SIG-M5 treated with dmso at 0.1 percent for 504 hours (cell line): ENCODE measurements around the gene HSD17B12.

Experiments
- DNase-seq: peaks from one replicate; lab custom pipeline; 2025; ENCODE audit not compliant: unreplicated experiment; lab: John Stamatoyannopoulos, UW

Gene HSD17B12

GRCh38 chr11:43856993-43857392 is 176.5 kb downstream of the HSD17B12 start:
- DNase-seq, result no peak

- DNase-seq, result no peak
These were observed 180.6 kb downstream of the HSD17B12 start for GRCh38 chr11:43861141-43861540.

GRCh38 chr11:43866520-43866919 is 186.0 kb downstream of the HSD17B12 start:
- no peak for DNase-seq

GRCh38 chr11:43866969-43867368 is 186.4 kb downstream of the HSD17B12 start:
- DNase-seq, result no peak

- peak; percentile 94 for DNase-seq
These were observed 188.5 kb downstream of the HSD17B12 start for GRCh38 chr11:43868852-43869567.

- no peak for DNase-seq
These were observed 190.5 kb downstream of the HSD17B12 start for GRCh38 chr11:43871051-43871450.

GRCh38 chr11:43872995-43873394 is 192.5 kb downstream of the HSD17B12 start:
- DNase-seq, result no peak

- no peak for DNase-seq
These were observed 193.5 kb downstream of the HSD17B12 start for GRCh38 chr11:43874078-43874477.

GRCh38 chr11:43874738-43875137 is 194.2 kb downstream of the HSD17B12 start:
- DNase-seq, result no peak

- no peak for DNase-seq
These were observed 199.5 kb downstream of the HSD17B12 start for GRCh38 chr11:43879789-43880639.

GRCh38 chr11:43880640-43881159 is 200.2 kb downstream of the HSD17B12 start, which contains the start of gene ALKBH3:
ALKBH3 (plus strand) TSS chr11:43880831; CDS start chr11:43882653, 1,822 bp downstream.
- peak; percentile 93 for DNase-seq

- DNase-seq, result no peak
These were observed 212.3 kb downstream of the HSD17B12 start for GRCh38 chr11:43892851-43893250.

- DNase-seq, result peak; percentile 4
These were observed 214.0 kb downstream of the HSD17B12 start for GRCh38 chr11:43894546-43894945.

GRCh38 chr11:43895601-43896000 is 215.1 kb downstream of the HSD17B12 start:
- DNase-seq, result no peak

GRCh38 chr11:43898574-43898973 is 218.0 kb downstream of the HSD17B12 start:
- no peak for DNase-seq

GRCh38 chr11:43899094-43899493 is 218.6 kb downstream of the HSD17B12 start:
- DNase-seq, result no peak

GRCh38 chr11:43901551-43901950 is 221.0 kb downstream of the HSD17B12 start:
- DNase-seq, result no peak

- no peak for DNase-seq
These were observed 222.5 kb downstream of the HSD17B12 start for GRCh38 chr11:43903078-43903477.

- no peak for DNase-seq
These were observed 223.4 kb downstream of the HSD17B12 start for GRCh38 chr11:43903969-43904368.

GRCh38 chr11:43904742-43905535 is 224.4 kb downstream of the HSD17B12 start:
- DNase-seq, result no peak

- no peak for DNase-seq
These were observed 225.3 kb downstream of the HSD17B12 start for GRCh38 chr11:43905813-43906241.
